ENCODE results near the gene FOXP1. TPM values are rescaled to one million over a fixed set of nuclear protein-coding genes. Genes with fewer than 3 reads are reported as not detected.
A peak's percentile ranks its signal among the peaks of the same experiment; 100 is the strongest.

Gene FOXP1
- total RNA-seq, 1 experiment from 2014 or later: 75.3 TPM

GRCh38 chr3:71372241-71372768, 211.2 kb downstream of the FOXP1 start:
- H3K23me2 ChIP-seq (ENCODE audit: insufficient read length, low read depth, low read length, poor library complexity, severe bottlenecking): no peaks in the 10 kb centered on the region
- peaks cover 9% of the 10 kb centered on the region; the same call in 1 of the 2 replicates for H3K4me1 ChIP-seq (ENCODE audit: insufficient read depth, low read length)
- no peak overlapping the region for H2AFZ ChIP-seq (ENCODE audit: low read length)
- H2BK5ac ChIP-seq (ENCODE audit: insufficient read length, low read length): no peak overlapping the region
- no peak overlapping the region for H2BK12ac ChIP-seq (ENCODE audit: insufficient read length, low read depth, low read length)
- H3K9me3 ChIP-seq (ENCODE audit: control insufficient read depth, low read depth, low read length): no peaks in the 10 kb centered on the region
- peak overlapping the region; percentile 30 for H4K5ac ChIP-seq (ENCODE audit: insufficient read length, low read depth, low read length)
- H3K27me3 Mint-ChIP-seq (ENCODE audit: low read depth): no peaks in the 10 kb centered on the region
- no peak overlapping the region for H3K9ac ChIP-seq (ENCODE audit: extremely low read depth, insufficient read length, low read length)
- no peak overlapping the region for H4K91ac ChIP-seq (ENCODE audit: insufficient read length, low read depth, low read length)
- WGBS (ENCODE audit: extremely low coverage, insufficient read length, low lambda C conversion rate): no CpG with 5 or more reads among the region's 11 CpGs
- H3K36me3 Mint-ChIP-seq (ENCODE audit: insufficient read depth in 1 of 3, low read depth in 3 of 3): no peaks in the 10 kb centered on the region; a peak in 1 of 7 replicates
- H3K4me2 ChIP-seq (ENCODE audit: insufficient read depth, insufficient read length, low read length): peak overlapping the region; percentile 8
- H3K4me1 Mint-ChIP-seq: peaks cover 12 to 20% of the 10 kb centered on the region in 2 experiments
- H2AK5ac ChIP-seq (ENCODE audit: insufficient read length, low read length): no peak overlapping the region
- no peak overlapping the region for H3K27ac ChIP-seq (ENCODE audit: insufficient read length, low read depth, low read length)
- H2BK20ac ChIP-seq (ENCODE audit: low read depth, low read length, poor library complexity, severe bottlenecking): no peak overlapping the region
- H3K23ac ChIP-seq (ENCODE audit: insufficient read length, low read depth, low read length): no peak overlapping the region
- H3K56ac ChIP-seq (ENCODE audit: insufficient read length, low read depth, low read length): no peak overlapping the region
- no peaks in the 10 kb centered on the region for H3K9me3 Mint-ChIP-seq
- no peaks in the 10 kb centered on the region for H3K79me1 ChIP-seq (ENCODE audit: insufficient read depth, low read depth, low read length, poor library complexity, severe bottlenecking)
- DNase-seq: no peak
- H3T11ph ChIP-seq (ENCODE audit: low read length): no peak overlapping the region
- H3K27ac Mint-ChIP-seq: no peak overlapping the region; a peak in 2 of 7 replicates
- no peaks in the 10 kb centered on the region for H3K27me3 ChIP-seq (ENCODE audit: insufficient read depth, low read length)
- no peak for TF ChIP-seq CTCF (conservative IDR thresholded peaks at IDR 0.05)
- H3K79me2 ChIP-seq (ENCODE audit: insufficient read depth, low read length): no peaks in the 10 kb centered on the region
- no peak overlapping the region for H4K8ac ChIP-seq (replicated peaks; ENCODE audit: insufficient read length, low read depth, low read length)
- H3K4me3 Mint-ChIP-seq: no peak overlapping the region
- no peaks in the 10 kb centered on the region for H4K20me1 ChIP-seq (ENCODE audit: control insufficient read depth, insufficient read depth, insufficient read length)
- H3K4ac ChIP-seq (ENCODE audit: low read depth, low read length): no peak overlapping the region
- no peak overlapping the region for H3K18ac ChIP-seq (ENCODE audit: insufficient read length, low read depth, low read length)
- no peak overlapping the region for H2BK120ac ChIP-seq (ENCODE audit: low read depth, low read length, poor library complexity, severe bottlenecking)
- H2BK15ac ChIP-seq (ENCODE audit: low read depth, low read length): no peak overlapping the region
- H3K14ac ChIP-seq (ENCODE audit: insufficient read depth, low read length): no peak overlapping the region

Measured in H9 (cell line).